Measurements from ENCODE around the gene OR14A2. TPM values are rescaled to one million over a fixed set of nuclear protein-coding genes. Genes with fewer than 3 reads are reported as not detected.
"Not testable (repeated sequence)": the region's sequence is repeated elsewhere in the genome, so short reads cannot be mapped to it uniquely, and the experiment has no call there.

Gene OR14A2
- polyA plus RNA-seq (ENCODE audit: insufficient read length in 4 of 4), result not detected

GRCh38 chr1:247748041-247748440 is at the start of gene OR14A2:
TSS of gene OR14A2 (minus strand) at chr1:247748141.
- no peak for DNase-seq (ENCODE audit: low read depth in 4 of 4, low spot score in 3 of 4)

GRCh38 chr1:247797518-247797917 is 49.6 kb upstream of the OR14A2 start:
- no peak for DNase-seq (ENCODE audit: low read depth in 4 of 4, low spot score in 3 of 4)

GRCh38 chr1:247769603-247770002 is 21.7 kb upstream of the OR14A2 start:
- DNase-seq (ENCODE audit: low read depth in 4 of 4, low spot score in 3 of 4), result no peak

- DNase-seq (ENCODE audit: low read depth in 4 of 4, low spot score in 3 of 4), result no peak
Observed at GRCh38 chr1:247760456-247760855, 12.5 kb upstream of the OR14A2 start, which contains the start of gene OR1C1. TSS of gene OR1C1 (minus strand) at chr1:247760556. CDS start at chr1:247758406, 2,150 bp downstream.

GRCh38 chr1:247754311-247754710 is 6.4 kb upstream of the OR14A2 start:
- not testable (repeated sequence) for DNase-seq (ENCODE audit: low read depth in 4 of 4, low spot score in 3 of 4)

- no peak for DNase-seq (ENCODE audit: low read depth in 4 of 4, low spot score in 3 of 4)
Observed at GRCh38 chr1:247749870-247750269, 1.9 kb upstream of the OR14A2 start.

- no peak for DNase-seq (ENCODE audit: low read depth in 4 of 4, low spot score in 3 of 4)
Observed at GRCh38 chr1:247747616-247748015, 325 bp downstream of the OR14A2 start.

- no peak for DNase-seq (ENCODE audit: low read depth in 4 of 4, low spot score in 3 of 4)
Observed at GRCh38 chr1:247746391-247746935, 1.5 kb downstream of the OR14A2 start.

GRCh38 chr1:247742215-247742760 is 5.7 kb downstream of the OR14A2 start:
- DNase-seq (ENCODE audit: low read depth in 4 of 4, low spot score in 3 of 4), result not testable (repeated sequence)

GRCh38 chr1:247741756-247742155 is 6.2 kb downstream of the OR14A2 start:
- no peak for DNase-seq (ENCODE audit: low read depth in 4 of 4, low spot score in 3 of 4)

GRCh38 chr1:247740721-247741120 is 7.2 kb downstream of the OR14A2 start:
- no peak for DNase-seq (ENCODE audit: low read depth in 4 of 4, low spot score in 3 of 4)

GRCh38 chr1:247738315-247738714 is 9.6 kb downstream of the OR14A2 start, which contains the start of gene OR14K1:
TSS of gene OR14K1 (plus strand) at chr1:247738615. CDS start at chr1:247738615, 0 bp downstream.
- DNase-seq (ENCODE audit: low read depth in 4 of 4, low spot score in 3 of 4), result no peak

- no peak for DNase-seq (ENCODE audit: low read depth in 4 of 4, low spot score in 3 of 4)
Observed at GRCh38 chr1:247721222-247721621, 26.7 kb downstream of the OR14A2 start.

- DNase-seq (ENCODE audit: low read depth in 4 of 4, low spot score in 3 of 4), result no peak
Observed at GRCh38 chr1:247716546-247716945, 31.4 kb downstream of the OR14A2 start, which contains the start of gene OR6F1. TSS of gene OR6F1 (minus strand) at chr1:247716646. CDS start at chr1:247712755, 3,891 bp downstream.

GRCh38 chr1:247713753-247714152 is 34.2 kb downstream of the OR14A2 start:
- no peak for DNase-seq (ENCODE audit: low read depth in 4 of 4, low spot score in 3 of 4)

GRCh38 chr1:247710681-247711080 is 37.3 kb downstream of the OR14A2 start:
- not testable (repeated sequence) for DNase-seq (ENCODE audit: low read depth in 4 of 4, low spot score in 3 of 4)

- no peak for DNase-seq (ENCODE audit: low read depth in 4 of 4, low spot score in 3 of 4)
Observed at GRCh38 chr1:247701338-247701737, 46.6 kb downstream of the OR14A2 start.

GRCh38 chr1:247681288-247681897 is 66.5 kb downstream of the OR14A2 start:
- peak; percentile 2 to 18 (median 14) for DNase-seq (ENCODE audit: low read depth in 4 of 4, low spot score in 3 of 4)

- no peak for DNase-seq (ENCODE audit: low read depth in 4 of 4, low spot score in 3 of 4)
Observed at GRCh38 chr1:247680171-247680570, 67.8 kb downstream of the OR14A2 start.

- no peak for DNase-seq (ENCODE audit: low read depth in 4 of 4, low spot score in 3 of 4)
Observed at GRCh38 chr1:247679639-247680038, 68.3 kb downstream of the OR14A2 start, which contains the start of gene OR13G1. TSS of gene OR13G1 (minus strand) at chr1:247679739. CDS start at chr1:247673041, 6,698 bp downstream.

Data from left renal pelvis (tissue), 4 donors.